Liver (tissue), 9 donors: ENCODE measurements around the gene KIF17. TPM values are rescaled to one million over a fixed set of nuclear protein-coding genes. Genes with fewer than 3 reads are reported as not detected.

Source experiments
- DNase-seq: peaks from one replicate; pipeline ENCODE4 v3.0.0-alpha.2; 2017; ENCODE audit warnings: low spot score
- H3K27ac ChIP-seq, 2 donors: one replicate each; pipeline ENCODE4 v1.7.0; 2013; ENCODE audit warnings: inconsistent platforms in 2 of 2, low read length in 2 of 2, control low read depth in 1 of 2, low read depth in 1 of 2, mild to moderate bottlenecking in 1 of 2
- H3K27me3 ChIP-seq, 4 donors: one replicate each; pipeline versions ENCODE4 v1.6.1 to v1.7.0; 2013; ENCODE audit warnings: low read length in 3 of 4, inconsistent platforms in 1 of 4, mild to moderate bottlenecking in 1 of 4, moderate library complexity in 1 of 4; ENCODE audit not compliant: control insufficient read depth in 4 of 4, insufficient read depth in 4 of 4
- H3K36me3 ChIP-seq, 4 donors: one replicate each; pipeline versions ENCODE4 v1.6.1 to v1.7.0; 2013; ENCODE audit warnings: low read length in 3 of 4, mild to moderate bottlenecking in 3 of 4, low read depth in 1 of 4, moderate library complexity in 1 of 4; ENCODE audit not compliant: control insufficient read depth in 4 of 4, insufficient read depth in 3 of 4
- H3K4me1 ChIP-seq, 4 donors: one replicate each; pipeline versions ENCODE4 v1.6.1 to v1.7.0; 2013; ENCODE audit warnings: low read length in 3 of 4, mild to moderate bottlenecking in 3 of 4, moderate library complexity in 1 of 4; ENCODE audit not compliant: control insufficient read depth in 4 of 4, insufficient read depth in 4 of 4
- H3K4me3 ChIP-seq, 3 donors: one replicate each; pipeline versions ENCODE4 v1.6.1 to v1.7.0; 2013; ENCODE audit warnings: low read length in 3 of 3, control low read depth in 1 of 3, low read depth in 1 of 3, mild to moderate bottlenecking in 1 of 3
- H3K9ac ChIP-seq, 2 donors: one replicate each; pipeline ENCODE4 v1.7.0; 2013; ENCODE audit warnings: low read length in 2 of 2, mild to moderate bottlenecking in 2 of 2, moderate library complexity in 2 of 2, control low read depth in 1 of 2, low read depth in 1 of 2
- H3K9me3 ChIP-seq, 4 donors: one replicate each; pipeline versions ENCODE4 v1.6.1 to v1.7.0; 2013; ENCODE audit warnings: low read length in 3 of 4; ENCODE audit not compliant: control insufficient read depth in 4 of 4
- ATF3 ChIP-seq: IDR thresholded peaks from 2 replicates; pipeline ENCODE4 v1.6.1; 2016; ENCODE audit warnings: antibody characterized with exemption
- CTCF ChIP-seq: fragments of 150-350 bp; IDR thresholded peaks from 2 replicates; pipeline ENCODE4 v1.5.1; 2017; ENCODE audit warnings: improper control_type of control experiment, low read depth, low read length; ENCODE audit not compliant: missing input control
- EGR1 ChIP-seq, 2 donors: IDR thresholded peaks; 2 replicates each; pipeline ENCODE4 v1.6.1; 2016 to 2018; ENCODE audit warnings: antibody characterized with exemption in 2 of 2, low read depth in 2 of 2
- FOXA1 ChIP-seq: IDR thresholded peaks from 2 replicates; pipeline ENCODE4 v1.6.1; 2016; ENCODE audit warnings: antibody characterized with exemption
- FOXA2 ChIP-seq: IDR thresholded peaks from 2 replicates; pipeline ENCODE4 v1.6.1; 2016; ENCODE audit warnings: antibody characterized with exemption
- GABPA ChIP-seq, 2 donors: IDR thresholded peaks in 1 of 2; conservative IDR thresholded peaks in 1 of 2; 2 replicates each; pipeline ENCODE4 v1.6.1; 2016; ENCODE audit warnings: antibody characterized with exemption in 2 of 2, mild to moderate bottlenecking in 1 of 2, moderate library complexity in 1 of 2
- HNF4A ChIP-seq, 2 donors: conservative IDR thresholded peaks; 2 replicates each; pipeline ENCODE4 v1.6.1; 2016; ENCODE audit warnings: antibody characterized with exemption in 2 of 2, mild to moderate bottlenecking in 2 of 2
- HNF4G ChIP-seq: IDR thresholded peaks from 2 replicates; pipeline ENCODE4 v1.6.1; 2016; ENCODE audit warnings: antibody characterized with exemption
- JUND ChIP-seq, 2 donors: IDR thresholded peaks; 2 replicates each; pipeline ENCODE4 v1.6.1; 2016; ENCODE audit warnings: antibody characterized with exemption in 2 of 2
- MAX ChIP-seq: IDR thresholded peaks from 2 replicates; pipeline ENCODE4 v1.6.1; 2016; ENCODE audit warnings: antibody characterized with exemption
- NR2F2 ChIP-seq: IDR thresholded peaks from 2 replicates; pipeline ENCODE4 v1.6.1; 2016; ENCODE audit warnings: antibody characterized with exemption
- RAD21 ChIP-seq, 2 donors: IDR thresholded peaks; 2 replicates each; pipeline ENCODE4 v1.6.1; 2016; ENCODE audit warnings: antibody characterized with exemption in 2 of 2, mild to moderate bottlenecking in 2 of 2
- REST ChIP-seq: IDR thresholded peaks from 2 replicates; pipeline ENCODE4 v1.6.1; 2016; ENCODE audit warnings: antibody characterized with exemption, mild to moderate bottlenecking
- RXRA ChIP-seq, 2 donors: IDR thresholded peaks; 2 replicates each; pipeline ENCODE4 v1.6.1; 2017 to 2018; ENCODE audit warnings: antibody characterized with exemption in 2 of 2, mild to moderate bottlenecking in 1 of 2
- SP1 ChIP-seq: IDR thresholded peaks from 2 replicates; pipeline ENCODE4 v1.6.1; 2018; ENCODE audit warnings: antibody characterized with exemption, mild to moderate bottlenecking
- TAF1 ChIP-seq: conservative IDR thresholded peaks from 2 replicates; pipeline ENCODE4 v1.6.1; 2016; ENCODE audit warnings: antibody characterized with exemption, mild to moderate bottlenecking
- YY1 ChIP-seq: IDR thresholded peaks from 2 replicates; pipeline ENCODE4 v1.6.1; 2016; ENCODE audit warnings: antibody characterized with exemption, mild to moderate bottlenecking
- ZBTB33 ChIP-seq: IDR thresholded peaks from 2 replicates; pipeline ENCODE4 v1.6.1; 2016; ENCODE audit warnings: antibody characterized with exemption
- WGBS: extraction: QIAGEN DNeasy Blood & Tissue Kit; methylation state at CpG from one replicate; pipeline ENCODE4 v1.1.7; 2013; 5-methylcytosine and 5-hydroxymethylcytosine counted together
- polyA plus RNA-seq, 2 donors: library from polyadenylated mRNA; stranded (reverse) in 1 of 2; unstranded in 1 of 2; fragments of 200-250 nt in 1 of 2; fragments of >200 nt in 1 of 2; fragmentation: Nextera tagmentation in 1 of 2; extraction: Ambion mirVana in 1 of 2; gene quantifications; one replicate each; pipeline versions ENCODE4 v1.2.1 to v1.2.3, GENCODE V29; 2013 to 2015
- total RNA-seq, 2 donors: library from RNA; depleted of rRNA; stranded (reverse); fragments of >200 nt; gene quantifications; one replicate each; pipeline ENCODE4 v1.2.3, GENCODE V29; 2014
- donor health status: healthy.
- donor health status: healthy.
- donor health status: healthy.
- donor health status: healthy.
- donor health status: healthy.

KIF17 gene
- total and polyA plus RNA-seq, 4 donors = 1.0 to 2.7 (median 2.0) TPM

- no peak for DNase-seq
- TF ChIP-seq SP1 (no peak), HNF4G (no peak), REST (no peak), TAF1 (no peak), ATF3 (no peak), YY1 (no peak), HNF4A (conservative IDR thresholded peaks at IDR 0.05) (no peak), FOXA1 (no peak), ZBTB33 (no peak), FOXA2 (no peak), MAX (no peak), JUND (IDR thresholded peaks at IDR 0.05) (no peak), RAD21 (IDR thresholded peaks at IDR 0.05) (no peak), NR2F2 (no peak), EGR1 (IDR thresholded peaks at IDR 0.05; ENCODE audit: low read depth in 2 of 2) (no peak), RXRA (IDR thresholded peaks at IDR 0.05) (no peak), GABPA (IDR thresholded peaks at IDR 0.05 in 1 of 2, conservative IDR thresholded peaks at IDR 0.05 in 1 of 2) (no peak)
- no peak overlapping the region for H3K27ac ChIP-seq
- WGBS = 62% methylated on average over 1 of the region's 1 CpG
- H3K4me3 ChIP-seq = no peak overlapping the region
- no peak overlapping the region for H3K9ac ChIP-seq
- H3K4me1 ChIP-seq = no peaks in the 10 kb centered on the region
- H3K9me3 ChIP-seq = no peaks in the 10 kb centered on the region
- H3K27me3 ChIP-seq = no peaks in the 10 kb centered on the region
- H3K36me3 ChIP-seq = no peaks in the 10 kb centered on the region
These were observed 91.7 kb downstream of the KIF17 start for GRCh38 chr1:20626098-20626427.

- Histone ChIP-seq H3K36me3 (no peaks in the 10 kb centered on the region), H3K4me1 (no peaks in the 10 kb centered on the region), H3K9ac (no peak overlapping the region), H3K4me3 (no peak overlapping the region), H3K27ac (no peak overlapping the region), H3K27me3 (no peaks in the 10 kb centered on the region), H3K9me3 (no peaks in the 10 kb centered on the region)
- 84% methylated on average over 3 of the region's 3 CpGs for WGBS
- no peak for DNase-seq
- TF ChIP-seq MAX (no peak), RXRA (IDR thresholded peaks at IDR 0.05) (no peak), REST (no peak), CTCF (no peak), HNF4A (conservative IDR thresholded peaks at IDR 0.05) (no peak)
These were observed 92.4 kb downstream of the KIF17 start for GRCh38 chr1:20625176-20626097.
